A673 (cell line): Measurements from ENCODE around the gene SV2C. TPM values are rescaled to one million over a fixed set of nuclear protein-coding genes. Genes with fewer than 3 reads are reported as not detected.

Experiments used
- BruUV-seq: library from RNA; stranded (reverse); fragments of 400-500 nt; replicated peaks from 2 replicates; lab custom pipeline; 2021; lab: Mats Ljungman, UMichigan
- CTCF ChIA-PET: fragments of 300-600 bp; sonication (Branson Sonifier 250); formaldehyde crosslinking; loops from one replicate; lab custom pipeline; 2022; ENCODE audit warnings: antibody characterized with exemption; lab: Charles Lee
- POLR2A ChIA-PET: fragments of 300-600 bp; sonication (Branson Sonifier 250); formaldehyde crosslinking; loops from one replicate; lab custom pipeline; 2022; ENCODE audit warnings: antibody characterized with exemption; ENCODE audit not compliant: low non-redundant PET; lab: Charles Lee
- DNase-seq: peaks from one replicate; pipeline ENCODE4 v3.0.0-alpha.2; 2015; ENCODE audit warnings: low spot score
- H3K27ac ChIP-seq: fragments of 200-600 bp; sonication (generic); 2 replicates; pipeline ENCODE4 v1.5.1; 2016; ENCODE audit warnings: mixed run types, low read depth, mild to moderate bottlenecking, mixed read lengths, antibody characterized with exemption, low read length; ENCODE audit not compliant: poor library complexity, severe bottlenecking
- H3K27me3 ChIP-seq: fragments of 200-600 bp; sonication (generic); replicated peaks from 2 replicates; pipeline ENCODE4 v1.6.1; 2017; ENCODE audit warnings: mixed run types, low read depth, mild to moderate bottlenecking, mixed read lengths, antibody characterized with exemption, low read length; ENCODE audit not compliant: insufficient read depth, poor library complexity
- H3K36me3 ChIP-seq: fragments of 200-600 bp; sonication (generic); 2 replicates; pipeline ENCODE4 v1.6.1; 2016; ENCODE audit warnings: mixed run types, mild to moderate bottlenecking, mixed read lengths, antibody characterized with exemption, low read length; ENCODE audit not compliant: insufficient read depth, poor library complexity, severe bottlenecking
- H3K4me1 ChIP-seq: fragments of 200-600 bp; sonication (generic); 2 replicates; pipeline ENCODE4 v1.6.1; 2017; ENCODE audit warnings: mixed run types, mild to moderate bottlenecking, mixed read lengths, antibody characterized with exemption, low read length; ENCODE audit not compliant: insufficient read depth, poor library complexity, severe bottlenecking
- H3K4me3 ChIP-seq: fragments of 200-600 bp; sonication (generic); 2 replicates; pipeline ENCODE4 v1.5.1; 2016; ENCODE audit warnings: low read depth, mixed run types, mild to moderate bottlenecking, mixed read lengths, low read length; ENCODE audit not compliant: poor library complexity, severe bottlenecking
- H3K9me3 ChIP-seq: fragments of 200-600 bp; sonication (generic); 2 replicates; pipeline ENCODE4 v1.6.1; 2016; ENCODE audit warnings: mixed run types, low read depth, mild to moderate bottlenecking, mixed read lengths, antibody characterized with exemption, low read length; ENCODE audit not compliant: poor library complexity, severe bottlenecking
- CTCF ChIP-seq: fragments of 300-800, 200-600 bp; sonication (generic); conservative IDR thresholded peaks from 2 replicates; pipeline ENCODE4 v1.5.1; 2017; ENCODE audit warnings: low read depth, mild to moderate bottlenecking, antibody characterized with exemption, low read length, moderate library complexity, mixed read lengths
- EZH2 ChIP-seq: fragments of 200-600 bp; sonication (generic); IDR thresholded peaks from 2 replicates; pipeline ENCODE4 v1.6.1; 2017; ENCODE audit warnings: borderline replicate concordance, low read depth, mild to moderate bottlenecking, mixed read lengths, antibody characterized with exemption, low read length; ENCODE audit not compliant: poor library complexity, severe bottlenecking
- intact Hi-C: fragments of 100-400 bp; cut with micrococcal nuclease; formaldehyde crosslinking; loops from one replicate; pipeline ENCODE4 v1.10.0; 2022; ENCODE audit not compliant: unreplicated experiment
- total RNA-seq: library from RNA; stranded (reverse); gene quantifications from 2 replicates; pipeline ENCODE4 v1.2.3, GENCODE V29; 2021

SV2C gene
- total RNA-seq, 1 experiment from 2014 or later = 3.1 TPM

GRCh38 chr5:76364226-76364589 lies 281.0 kb downstream of the SV2C start:
- ChIA-PET POLR2A (no interaction called here), CTCF (no interaction called here)
- intact Hi-C loops = no loop called here
- H3K9me3 ChIP-seq = no peaks in the 10 kb centered on the region
- H3K27me3 ChIP-seq = no peaks in the 10 kb centered on the region
- no peak for TF ChIP-seq CTCF
- no peak for TF ChIP-seq EZH2
- H3K27ac ChIP-seq = no peak overlapping the region
- no peak overlapping the region for H3K4me3 ChIP-seq
- H3K36me3 ChIP-seq = no peaks in the 10 kb centered on the region
- DNase-seq = no peak
- no TSS peak for BruUV-seq
- peaks cover 9% of the 10 kb centered on the region for H3K4me1 ChIP-seq

GRCh38 chr5:76365561-76365960 lies 282.4 kb downstream of the SV2C start:
- no peak overlapping the region for H3K27ac ChIP-seq
- H3K4me1 ChIP-seq = peaks cover 9% of the 10 kb centered on the region
- H3K9me3 ChIP-seq = no peaks in the 10 kb centered on the region
- DNase-seq = no peak
- ChIA-PET CTCF (no interaction called here), POLR2A (no interaction called here)
- no TSS peak for BruUV-seq
- TF ChIP-seq EZH2 (no peak), CTCF (no peak)
- intact Hi-C loops = no loop called here
- H3K4me3 ChIP-seq = no peak overlapping the region
- H3K27me3 ChIP-seq = no peaks in the 10 kb centered on the region
- no peaks in the 10 kb centered on the region for H3K36me3 ChIP-seq

- Histone ChIP-seq H3K27ac (no peak overlapping the region), H3K4me3 (no peak overlapping the region), H3K4me1 (peaks cover 9% of the 10 kb centered on the region), H3K27me3 (no peaks in the 10 kb centered on the region), H3K36me3 (no peaks in the 10 kb centered on the region), H3K9me3 (no peaks in the 10 kb centered on the region)
- no peak for DNase-seq
- no TSS peak for BruUV-seq
- POLR2A ChIA-PET = no interaction called here
- TF ChIP-seq EZH2 (no peak), CTCF (no peak)
- CTCF ChIA-PET = no interaction called here
- intact Hi-C loops = no loop called here
These were observed 283.4 kb downstream of the SV2C start for GRCh38 chr5:76366596-76366995.
